GM23338 (cell line): ENCODE results near the gene KCNB1. TPM values are rescaled to one million over a fixed set of nuclear protein-coding genes. Genes with fewer than 3 reads are reported as not detected.
A peak's percentile ranks its signal among the peaks of the same experiment; 100 is the strongest.

Experiments
- ATAC-seq: fragments of 200-7000 bp; cut with Tn5 transposase; 3 replicates; pipeline ENCODE4 v1.9.1; 2020
- DNase-seq: peaks from one replicate; pipeline ENCODE4 v3.0.0-alpha.2; 2015; ENCODE audit warnings: low spot score
- H2AFZ ChIP-seq: fragments of 200-600 bp; sonication (generic); 2 replicates; pipeline ENCODE4 v1.8.0; 2016; ENCODE audit warnings: antibody characterized with exemption, mild to moderate bottlenecking, moderate library complexity
- H3F3A ChIP-seq: fragments of 200-600 bp; sonication (generic); replicated peaks from 2 replicates; pipeline ENCODE4 v1.8.0; 2017; ENCODE audit warnings: antibody characterized with exemption, mixed run types, low read depth
- H3K27ac ChIP-seq: fragments of 200-600 bp; sonication (generic); 2 replicates; pipeline ENCODE4 v1.6.1; 2016; ENCODE audit warnings: low read depth
- H3K27me3 ChIP-seq: fragments of 200-600 bp; sonication (generic); 2 replicates; pipeline ENCODE4 v1.8.0; 2016; ENCODE audit warnings: mild to moderate bottlenecking, mixed run types, moderate library complexity; ENCODE audit not compliant: insufficient read depth
- H3K36me3 ChIP-seq: fragments of 200-600 bp; sonication (generic); 2 replicates; pipeline ENCODE4 v1.8.0; 2016; ENCODE audit warnings: mild to moderate bottlenecking; ENCODE audit not compliant: insufficient read depth
- H3K4me1 ChIP-seq: fragments of 200-600 bp; sonication (generic); 2 replicates; pipeline ENCODE4 v1.8.0; 2016; ENCODE audit warnings: mild to moderate bottlenecking, moderate library complexity; ENCODE audit not compliant: insufficient read depth
- H3K4me2 ChIP-seq: fragments of 200-600 bp; sonication (generic); 2 replicates; pipeline ENCODE4 v1.7.1; 2017; ENCODE audit warnings: mixed run types
- H3K4me3 ChIP-seq: fragments of 200-600 bp; sonication (generic); 2 replicates; pipeline ENCODE4 v1.6.1; 2016; ENCODE audit warnings: mixed run types
- H3K79me2 ChIP-seq: fragments of 200-600 bp; sonication (generic); replicated peaks from 2 replicates; pipeline ENCODE4 v1.8.0; 2017; ENCODE audit warnings: mild to moderate bottlenecking; ENCODE audit not compliant: insufficient read depth
- H3K9me2 ChIP-seq: fragments of 200-600 bp; sonication (generic); 2 replicates; pipeline ENCODE4 v1.8.0; 2017; ENCODE audit not compliant: insufficient read depth
- H4K20me1 ChIP-seq: fragments of 200-600 bp; sonication (generic); replicated peaks from 2 replicates; pipeline ENCODE4 v1.8.0; 2017; ENCODE audit warnings: mild to moderate bottlenecking; ENCODE audit not compliant: insufficient read depth
- H3K27ac Mint-ChIP-seq: 2 replicates; pipeline ENCODE4 v1.8.0; 2020; ENCODE audit warnings: inconsistent platforms, mild to moderate bottlenecking, moderate library complexity, mixed read lengths
- H3K27me3 Mint-ChIP-seq: 3 replicates; pipeline ENCODE4 v1.8.0; 2022; ENCODE audit warnings: low read depth, mild to moderate bottlenecking, moderate library complexity, mixed read lengths, inconsistent platforms; ENCODE audit not compliant: insufficient read depth, poor library complexity
- H3K36me3 Mint-ChIP-seq: 3 replicates; pipeline ENCODE4 v1.8.0; 2021; ENCODE audit warnings: low read depth, mild to moderate bottlenecking, inconsistent platforms, moderate library complexity, mixed read lengths
- H3K4me1 Mint-ChIP-seq: 3 replicates; pipeline ENCODE4 v1.8.0; 2020; ENCODE audit warnings: mild to moderate bottlenecking, inconsistent platforms, mixed read lengths
- H3K4me3 Mint-ChIP-seq: 3 replicates; pipeline ENCODE4 v1.8.0; 2021; ENCODE audit warnings: moderate library complexity, mild to moderate bottlenecking, inconsistent platforms, mixed read lengths
- H3K9me3 Mint-ChIP-seq: 3 replicates; pipeline ENCODE4 v1.8.0; 2020; ENCODE audit warnings: moderate library complexity, mild to moderate bottlenecking, inconsistent platforms, mixed read lengths
- CREB1 ChIP-seq: fragments of 250-450 bp; sonication (Bioruptor Pico); IDR thresholded peaks from 2 replicates; pipeline ENCODE4 v1.5.0; 2020; ENCODE audit warnings: low read depth, mild to moderate bottlenecking, moderate library complexity
- CTCF ChIP-seq, 2 experiments: fragments of 200-600 bp in 1 of 2; sonication (generic) in 1 of 2; conservative IDR thresholded peaks; 2 replicates each; pipeline versions ENCODE4 v1.5.1 to v1.6.1; 2016 to 2017; ENCODE audit warnings: antibody characterized with exemption in 2 of 2, low read depth in 2 of 2, mild to moderate bottlenecking in 2 of 2, moderate library complexity in 1 of 2
- ETS1 ChIP-seq: IDR thresholded peaks from 2 replicates; pipeline ENCODE4 v1.6.1; 2016; ENCODE audit warnings: antibody characterized with exemption
- EZH2 ChIP-seq: fragments of 200-600 bp; sonication (generic); IDR thresholded peaks from one replicate; pipeline ENCODE4 v1.8.0; 2017; ENCODE audit warnings: antibody characterized with exemption, mild to moderate bottlenecking, low read depth; ENCODE audit not compliant: unreplicated experiment
- EZH2phosphoT487 ChIP-seq: fragments of 200-600 bp; sonication (generic); IDR thresholded peaks from one replicate; pipeline ENCODE4 v1.8.1; 2018; ENCODE audit warnings: antibody characterized with exemption; ENCODE audit not compliant: unreplicated experiment
- JUNB ChIP-seq: IDR thresholded peaks from one replicate; pipeline ENCODE4 v1.6.1; 2016; ENCODE audit warnings: antibody characterized with exemption; ENCODE audit not compliant: unreplicated experiment
- NANOG ChIP-seq: IDR thresholded peaks from 2 replicates; pipeline ENCODE4 v1.6.1; 2016; ENCODE audit warnings: antibody characterized with exemption, borderline replicate concordance
- POLR2AphosphoS5 ChIP-seq: IDR thresholded peaks from 2 replicates; pipeline ENCODE4 v1.6.1; 2016; ENCODE audit warnings: antibody characterized with exemption, low read depth
- REST ChIP-seq: IDR thresholded peaks from one replicate; pipeline ENCODE4 v1.6.1; 2018; ENCODE audit warnings: antibody characterized with exemption; ENCODE audit not compliant: unreplicated experiment
- STAT1 ChIP-seq: IDR thresholded peaks from one replicate; pipeline ENCODE4 v1.6.1; 2016; ENCODE audit warnings: antibody characterized with exemption; ENCODE audit not compliant: unreplicated experiment
- ZNF114 ChIP-seq: fragments of 250-450 bp; sonication (Bioruptor Pico); IDR thresholded peaks from 2 replicates; pipeline ENCODE4 v1.5.0; 2020; ENCODE audit warnings: mild to moderate bottlenecking, moderate library complexity
- ZNF331 ChIP-seq: fragments of 250-450 bp; sonication (Bioruptor Pico); IDR thresholded peaks from 2 replicates; pipeline ENCODE4 v1.5.0; 2020; ENCODE audit warnings: low read depth, mild to moderate bottlenecking, moderate library complexity
- polyA plus RNA-seq: library from polyadenylated mRNA; unstranded; fragments of >200 nt; fragmentation: Nextera tagmentation; extraction: Ambion mirVana; gene quantifications from 2 replicates; pipeline ENCODE4 v1.2.1, GENCODE V29; 2016
- total RNA-seq: library from RNA; depleted of rRNA; stranded (reverse); fragments of >200 nt; shearing (Covaris generic); gene quantifications from 2 replicates; pipeline ENCODE4 v1.2.3, GENCODE V29; 2014

The KCNB1 gene
- total and polyA plus RNA-seq, 2 experiments from 2014 or later: 0.28 to 0.29 TPM

- no peak overlapping the region for H3K4me3 Mint-ChIP-seq
These were observed 156.4 kb downstream of the KCNB1 start for GRCh38 chr20:49326026-49326425.

GRCh38 chr20:49324306-49324705 lies 158.2 kb downstream of the KCNB1 start:
- Histone ChIP-seq H4K20me1 (no peaks in the 10 kb centered on the region), H3K27ac (no peak overlapping the region), H3F3A (no peaks in the 10 kb centered on the region), H3K4me3 (no peak overlapping the region), H3K4me2 (no peak overlapping the region), H3K4me1 (peaks cover 20% of the 10 kb centered on the region), H3K27me3 (peaks cover 8% of the 10 kb centered on the region), H2AFZ (peak overlapping the region; percentile 35; the same call in 1 of the 2 replicates), H3K36me3 (no peaks in the 10 kb centered on the region), H3K79me2 (no peaks in the 10 kb centered on the region), H3K9me2 (no peaks in the 10 kb centered on the region)
- Mint-ChIP-seq H3K36me3 (no peaks in the 10 kb centered on the region), H3K27ac (peak overlapping the region; percentile 30), H3K4me3 (no peak overlapping the region; the same call in 2 of the 3 replicates), H3K27me3 (peaks cover 26% of the 10 kb centered on the region), H3K4me1 (peaks cover 32% of the 10 kb centered on the region), H3K9me3 (no peaks in the 10 kb centered on the region; the same call in 2 of the 3 replicates)
- DNase-seq (no peak), ATAC-seq (no peak)
- TF ChIP-seq EZH2phosphoT487: no peak
- no peak for TF ChIP-seq JUNB
- TF ChIP-seq STAT1: no peak
- no peak for TF ChIP-seq NANOG
- TF ChIP-seq ZNF331: no peak
- no peak for TF ChIP-seq CTCF (conservative IDR thresholded peaks at IDR 0.05; ENCODE audit: low read depth in 2 of 2)
- TF ChIP-seq ETS1: no peak
- TF ChIP-seq CREB1 (CRISPR knock-in tag): no peak
- TF ChIP-seq ZNF114 (CRISPR knock-in tag): no peak
- TF ChIP-seq EZH2: no peak

More at GRCh38 chr20:49326026-49326425, 156.4 kb downstream of the KCNB1 start:
- Histone ChIP-seq H3F3A (no peaks in the 10 kb centered on the region), H3K4me1 (peaks cover 14% of the 10 kb centered on the region), H3K9me2 (no peaks in the 10 kb centered on the region), H3K27ac (0 out of 2 replicates have a peak overlapping the region, but pooled peaks have one; percentile 26), H2AFZ (peak overlapping the region; percentile 90; the same call in 1 of the 2 replicates), H3K27me3 (no peaks in the 10 kb centered on the region), H3K4me3 (no peak overlapping the region), H3K36me3 (no peaks in the 10 kb centered on the region), H3K79me2 (no peaks in the 10 kb centered on the region), H3K4me2 (peak overlapping the region; percentile 38; the same call in 1 of the 2 replicates), H4K20me1 (no peaks in the 10 kb centered on the region)
- Mint-ChIP-seq H3K27me3 (peaks cover 12% of the 10 kb centered on the region), H3K36me3 (no peaks in the 10 kb centered on the region; the same call in 2 of the 3 replicates), H3K27ac (no peak overlapping the region), H3K9me3 (no peaks in the 10 kb centered on the region; the same call in 2 of the 3 replicates), H3K4me1 (peaks cover 25% of the 10 kb centered on the region)
- TF ChIP-seq STAT1 (no peak), EZH2phosphoT487 (no peak), POLR2AphosphoS5 (no peak), REST (no peak)
- ATAC-seq: no peak
- no peak for DNase-seq
